Pancreas (tissue), 10 donors: ENCODE measurements around the gene OPN1MW3. TPM values are rescaled to one million over a fixed set of nuclear protein-coding genes. Genes with fewer than 3 reads are reported as not detected.

Source experiments
- ATAC-seq, 4 donors: fragments of 200-7000 bp; cut with Tn5 transposase; one replicate each; pipeline versions ENCODE4 v1.8.0 to v1.9.1; 2020; ENCODE audit warnings: mild to moderate bottlenecking in 4 of 4, moderate library complexity in 4 of 4
- DNase-seq, 6 donors: peaks; one replicate each; pipeline ENCODE4 v3.0.0-alpha.2; 2020
- FAIRE-seq: peaks from 2 replicates; lab custom pipeline; 2012; peaks lifted over from hg19 to GRCh38; lab: Jason Lieb, UNC
- H3K27ac ChIP-seq, 4 donors: fragments of 200-600 bp; sonication (generic); 1 replicate in 3 of 4; 2 replicates in 1 of 4; pipeline versions ENCODE4 v1.5.0 to v1.8.0; 2020
- H3K27me3 ChIP-seq, 4 donors: fragments of 200-600 bp; one replicate each; pipeline ENCODE4 v1.8.0; 2021
- H3K36me3 ChIP-seq, 3 donors: fragments of 200-600 bp; sonication (generic) in 1 of 3; one replicate each; pipeline versions ENCODE4 v1.5.0 to v1.8.0; 2020 to 2021
- H3K4me1 ChIP-seq, 3 donors: fragments of 200-600 bp; one replicate each; pipeline ENCODE4 v1.8.0; 2021
- H3K4me3 ChIP-seq, 4 donors: fragments of 200-600 bp; sonication (generic) in 2 of 4; one replicate each; pipeline versions ENCODE4 v1.5.0 to v1.8.0; 2020 to 2021
- H3K9me3 ChIP-seq, 4 donors: fragments of 200-600 bp; one replicate each; pipeline ENCODE4 v1.8.0; 2021
- CTCF ChIP-seq, 4 donors: fragments of 200-600 bp; sonication (generic) in 3 of 4; IDR thresholded peaks; one replicate each; pipeline versions ENCODE4 v1.5.0 to v1.8.0; 2021; ENCODE audit warnings: antibody characterized with exemption in 4 of 4
- WGBS, 2 donors: extraction: QIAGEN DNeasy Blood & Tissue Kit; methylation state at CpG; one replicate each; pipeline ENCODE4 v1.1.7; 2013; 5-methylcytosine and 5-hydroxymethylcytosine counted together
- intact Hi-C, 3 donors: fragments of 100-400 bp; cut with DNase I; formaldehyde crosslinking; loops; one replicate each; pipeline versions ENCODE4 v1.11.1 to v1.14.2; 2022
- polyA plus RNA-seq, 2 donors: library from polyadenylated mRNA; stranded (reverse); fragments of 200-250 nt; gene quantifications; one replicate each; pipeline ENCODE4 v1.2.3, GENCODE V29; 2013
- total RNA-seq, 6 donors: library from RNA; stranded (reverse); fragmentation: NEBNext Ultra II Directional in 4 of 6; extraction: Animal tissue kit (Norgen Biotek cat#: 25700) in 4 of 6; gene quantifications; one replicate each; pipeline versions ENCODE4 v1.2.1 to v1.2.4, GENCODE V29; 2021 to 2023
- donor health status: healthy with polysubstance abuse.
- donor health status: DM: no; HTN: no; CAD: no; lungs with moderate emphysema.
- donor health status: DM: no; HTN: no; CAD: no.
- donor health status: control.
- donor health status: control.
- donor health status: Bipolar disorder and iron deficiency.
- donor health status: DM: yes; HTN: yes; CAD: no.
- donor health status: DM: no; HTN: no; CAD: no.
- donor health status: DM: no; HTN: no; CAD: no.
- donor health status: DM: yes; HTN: yes; CAD: no.

Gene OPN1MW3
- total and polyA plus RNA-seq, 8 donors, result not detected

DNA sequence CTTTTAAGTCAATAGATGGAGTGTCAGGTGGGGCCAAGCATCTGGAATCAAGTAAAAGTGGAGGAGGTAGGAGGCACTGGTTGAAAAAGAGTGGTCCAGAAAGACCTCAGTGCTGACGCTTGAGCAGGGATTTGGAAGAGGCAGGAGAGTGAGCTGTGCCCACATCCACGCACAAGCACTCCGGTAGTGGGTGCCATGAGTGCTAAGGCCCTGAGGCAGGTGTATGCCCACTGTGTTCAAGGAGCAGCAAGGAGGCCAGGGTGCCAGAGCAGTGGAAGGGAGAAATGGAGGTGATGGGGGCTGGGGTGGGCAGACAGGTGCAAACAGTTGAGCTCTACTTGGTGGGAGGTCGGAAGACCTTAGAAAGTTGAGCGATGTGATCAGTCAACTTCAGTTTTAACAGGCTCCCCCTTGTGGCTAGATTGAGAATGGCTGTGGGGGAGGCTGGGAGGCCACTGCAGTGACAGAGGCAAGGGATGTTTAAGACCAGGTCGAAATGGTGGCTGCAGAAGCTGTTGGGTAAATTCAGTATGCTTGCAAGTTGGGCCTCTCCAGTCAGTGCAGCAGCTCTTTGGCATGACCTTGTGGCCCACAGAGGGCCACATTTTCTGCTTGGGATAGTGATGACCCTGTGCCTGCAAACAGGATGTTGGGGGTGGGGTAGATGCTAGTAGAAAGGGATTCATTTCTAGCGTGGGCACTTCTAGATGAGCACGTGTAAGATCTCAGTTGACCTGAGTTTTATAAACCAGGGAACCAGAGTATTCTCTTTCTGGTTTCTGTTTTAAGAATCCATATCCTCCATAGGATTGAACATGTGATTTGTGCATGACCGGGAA is 50.9 kb downstream of the OPN1MW3 start:
- FAIRE-seq, result no peak
- 39 to 52% methylated on average over 9 of the region's 9 CpGs for WGBS, 2 donors

GRCh38 chrX:154309041-154309775 is 51.8 kb downstream of the OPN1MW3 start:
- Histone ChIP-seq H3K4me1 (no peaks in the 10 kb centered on the region), H3K9me3 (no peaks in the 10 kb centered on the region), H3K27ac (no peak overlapping the region), H3K36me3 (no peaks in the 10 kb centered on the region), H3K27me3 (peaks cover 0 to 14% (median 0%) of the 10 kb centered on the region in 4 donors), H3K4me3 (no peak overlapping the region)
- WGBS, 2 donors, result 56 to 64% methylated on average over 16 of the region's 16 CpGs
- no peak for ATAC-seq
- intact Hi-C loops, result no loop called here
- DNase-seq, result no peak
- FAIRE-seq, result no peak
- TF ChIP-seq CTCF (IDR thresholded peaks at IDR 0.05), result no peak

More for the DNA sequence above, 50.9 kb downstream of the OPN1MW3 start:
- Histone ChIP-seq H3K4me1 (no peaks in the 10 kb centered on the region), H3K36me3 (no peaks in the 10 kb centered on the region), H3K9me3 (no peaks in the 10 kb centered on the region), H3K27me3 (peaks cover 0 to 12% (median 0%) of the 10 kb centered on the region in 4 donors), H3K4me3 (no peak overlapping the region), H3K27ac (no peak overlapping the region)
- TF ChIP-seq CTCF (IDR thresholded peaks at IDR 0.05), result peak; percentile 71 to 79 (median 75)
- peak in 3 of 4 donors; percentile 79 to 88 (median 82) for ATAC-seq
- intact Hi-C loops, result no loop called here
- DNase-seq, result peak in 5 of 6 donors; percentile 42 to 81 (median 61)

DNA sequence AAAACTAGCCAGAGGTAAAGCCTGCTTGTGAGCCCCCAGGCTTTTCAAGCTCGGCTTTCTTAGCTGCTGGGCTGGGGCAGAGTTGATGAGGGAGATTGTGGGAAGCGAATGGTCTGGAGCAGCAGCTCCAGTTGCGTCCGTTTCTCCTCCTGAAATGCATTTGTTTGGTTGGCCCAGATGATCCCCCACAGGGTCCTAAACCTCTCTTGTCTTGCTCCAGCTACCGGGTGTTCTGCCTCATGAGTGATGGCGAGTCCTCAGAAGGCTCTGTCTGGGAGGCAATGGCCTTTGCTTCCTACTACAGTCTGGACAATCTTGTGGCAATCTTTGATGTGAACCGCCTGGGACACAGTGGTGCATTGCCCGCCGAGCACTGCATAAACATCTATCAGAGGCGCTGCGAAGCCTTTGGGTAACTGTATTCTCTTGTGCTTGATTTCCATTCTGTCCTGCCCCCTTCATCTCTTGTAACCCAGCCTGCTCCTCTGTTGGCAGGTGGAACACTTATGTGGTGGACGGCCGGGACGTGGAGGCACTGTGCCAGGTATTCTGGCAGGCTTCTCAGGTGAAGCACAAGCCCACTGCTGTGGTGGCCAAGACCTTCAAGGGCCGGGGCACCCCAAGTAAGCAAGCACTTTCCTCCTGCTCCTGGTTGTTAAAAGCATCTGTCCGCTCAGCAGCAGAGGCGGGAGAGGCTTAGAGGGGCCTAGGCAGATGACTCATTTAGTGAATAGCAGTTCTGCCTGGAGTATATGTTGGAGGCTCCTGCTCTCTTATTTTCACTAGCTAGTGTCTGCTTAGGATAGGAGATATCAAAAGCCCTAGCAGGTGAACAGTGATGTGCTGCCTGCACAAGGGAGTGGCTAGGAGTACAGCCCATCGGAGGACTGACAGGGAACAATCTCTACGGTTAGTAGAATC is 53.5 kb downstream of the OPN1MW3 start:
- Histone ChIP-seq H3K27me3 (peaks cover 0 to 14% (median 0%) of the 10 kb centered on the region in 4 donors), H3K36me3 (no peaks in the 10 kb centered on the region), H3K4me3 (no peak overlapping the region), H3K4me1 (no peaks in the 10 kb centered on the region), H3K9me3 (no peaks in the 10 kb centered on the region), H3K27ac (no peak overlapping the region)
- 65 to 67% methylated on average over 19 of the region's 19 CpGs for WGBS, 2 donors
- intact Hi-C loops, result no loop called here
- FAIRE-seq, result no peak
- TF ChIP-seq CTCF (IDR thresholded peaks at IDR 0.05), result no peak
- no peak for DNase-seq
- ATAC-seq, result no peak

GRCh38 chrX:154312116-154312515 is 54.7 kb downstream of the OPN1MW3 start:
- Histone ChIP-seq H3K36me3 (no peaks in the 10 kb centered on the region), H3K4me3 (no peak overlapping the region), H3K27ac (no peak overlapping the region), H3K9me3 (no peaks in the 10 kb centered on the region), H3K4me1 (no peaks in the 10 kb centered on the region), H3K27me3 (peaks cover 0 to 7% (median 0%) of the 10 kb centered on the region in 4 donors)
- FAIRE-seq, result no peak
- TF ChIP-seq CTCF (IDR thresholded peaks at IDR 0.05), result no peak
- intact Hi-C loops, result no loop called here
- ATAC-seq, result no peak
- no peak for DNase-seq
- WGBS, 2 donors, result 78 to 87% methylated on average over 7 of the region's 7 CpGs
